DND-41 (cell line): ENCODE measurements around the gene TAF9.

Experiments used
- ATAC-seq: fragments of 200-7000 bp; cut with Tn5 transposase; 3 replicates; pipeline ENCODE4 v1.9.1; 2021; ENCODE audit warnings: low read depth; ENCODE audit not compliant: insufficient read depth
- DNase-seq: peaks from one replicate; pipeline ENCODE4 v3.0.0-alpha.2; 2020
- H2AFZ ChIP-seq: 2 replicates; pipeline ENCODE4 v1.6.0; 2012; ENCODE audit warnings: low read depth, low read length
- H3K27ac ChIP-seq: 2 replicates; pipeline ENCODE4 v1.5.1; 2012; ENCODE audit warnings: low read length, inconsistent platforms
- H3K27me3 ChIP-seq: fragments of 200-600 bp; sonication (generic); 2 replicates; pipeline ENCODE4 v1.6.0; 2012; ENCODE audit warnings: low read length, mild to moderate bottlenecking, inconsistent platforms; ENCODE audit not compliant: insufficient read depth, poor library complexity
- H3K36me3 ChIP-seq: 2 replicates; pipeline ENCODE4 v1.5.1; 2012; ENCODE audit warnings: low read length, inconsistent platforms; ENCODE audit not compliant: insufficient read depth
- H3K4me1 ChIP-seq: 2 replicates; pipeline ENCODE4 v1.5.1; 2012; ENCODE audit warnings: mild to moderate bottlenecking, low read length; ENCODE audit not compliant: insufficient read depth
- H3K4me2 ChIP-seq: 2 replicates; pipeline ENCODE4 v1.6.0; 2012; ENCODE audit warnings: mild to moderate bottlenecking, moderate library complexity, low read length, inconsistent platforms; ENCODE audit not compliant: insufficient read depth
- H3K4me3 ChIP-seq, 2 experiments: fragments of 200-600 bp in 1 of 2; shearing (Covaris generic) in 1 of 2; 2 replicates each; pipeline ENCODE4 v1.5.1; 2012 to 2016; ENCODE audit warnings: inconsistent platforms in 2 of 2, low read length in 2 of 2, mild to moderate bottlenecking in 2 of 2, low read depth in 1 of 2, moderate library complexity in 1 of 2
- H3K79me2 ChIP-seq: 2 replicates; pipeline ENCODE4 v1.6.0; 2012; ENCODE audit warnings: low read length, inconsistent platforms; ENCODE audit not compliant: insufficient read depth
- H3K9ac ChIP-seq: 2 replicates; pipeline ENCODE4 v1.6.0; 2012; ENCODE audit warnings: low read depth, mild to moderate bottlenecking, inconsistent platforms, low read length, moderate library complexity
- H3K9me3 ChIP-seq: 2 replicates; pipeline ENCODE4 v1.5.1; 2012; ENCODE audit warnings: low read length, moderate library complexity, mild to moderate bottlenecking, inconsistent platforms; ENCODE audit not compliant: insufficient read depth, severe bottlenecking
- H4K20me1 ChIP-seq: 2 replicates; pipeline ENCODE4 v1.6.0; 2012; ENCODE audit warnings: low read length; ENCODE audit not compliant: insufficient read depth
- EZH2 ChIP-seq: IDR thresholded peaks from 3 replicates; pipeline ENCODE4 v1.6.1; 2012; ENCODE audit warnings: borderline replicate concordance, low read depth, mild to moderate bottlenecking, moderate library complexity, low read length, inconsistent platforms; ENCODE audit not compliant: severe bottlenecking
- TF ChIP-seq, protein P1 (sequence below): IDR thresholded peaks from 2 replicates; pipeline ENCODE4 v1.5.1; 2012; ENCODE audit warnings: borderline replicate concordance, low read length, moderate library complexity, mild to moderate bottlenecking; ENCODE audit not compliant: poor library complexity, severe bottlenecking; ENCODE audit errors: extremely low read depth

TAF9 gene

DNA sequence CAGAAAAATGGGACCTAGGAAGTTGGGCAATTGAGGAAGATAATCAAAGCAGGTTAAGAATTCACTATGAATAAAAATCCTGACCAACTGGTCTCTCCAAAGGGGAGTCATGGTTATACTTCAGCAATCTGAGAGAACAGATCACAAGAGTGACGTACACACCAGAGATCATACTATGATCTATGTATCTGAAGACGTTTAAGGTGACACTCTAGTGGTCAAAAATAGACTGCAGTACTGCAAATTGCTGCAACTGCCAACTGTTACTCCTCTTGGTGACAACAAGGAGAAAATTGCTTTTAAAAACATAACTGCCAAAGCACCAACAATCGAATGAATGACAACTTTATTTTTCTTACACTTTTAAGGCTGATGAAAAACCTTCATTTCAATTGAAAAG, 4.9 kb downstream of the TAF9 start:
- H3K27me3 ChIP-seq = no peaks in the 10 kb centered on the region
- no peak overlapping the region for H3K27ac ChIP-seq
- DNase-seq = no peak
- peaks cover 98% of the 10 kb centered on the region for H3K79me2 ChIP-seq
- H2AFZ ChIP-seq = no peak overlapping the region
- no peak overlapping the region for H3K4me2 ChIP-seq
- peaks cover 58% of the 10 kb centered on the region for H3K36me3 ChIP-seq
- no peak overlapping the region for H3K9ac ChIP-seq
- no peak for ATAC-seq
- no peaks in the 10 kb centered on the region for H3K9me3 ChIP-seq
- H3K4me1 ChIP-seq = peaks cover 27% of the 10 kb centered on the region
- TF ChIP-seq, protein P1, sequence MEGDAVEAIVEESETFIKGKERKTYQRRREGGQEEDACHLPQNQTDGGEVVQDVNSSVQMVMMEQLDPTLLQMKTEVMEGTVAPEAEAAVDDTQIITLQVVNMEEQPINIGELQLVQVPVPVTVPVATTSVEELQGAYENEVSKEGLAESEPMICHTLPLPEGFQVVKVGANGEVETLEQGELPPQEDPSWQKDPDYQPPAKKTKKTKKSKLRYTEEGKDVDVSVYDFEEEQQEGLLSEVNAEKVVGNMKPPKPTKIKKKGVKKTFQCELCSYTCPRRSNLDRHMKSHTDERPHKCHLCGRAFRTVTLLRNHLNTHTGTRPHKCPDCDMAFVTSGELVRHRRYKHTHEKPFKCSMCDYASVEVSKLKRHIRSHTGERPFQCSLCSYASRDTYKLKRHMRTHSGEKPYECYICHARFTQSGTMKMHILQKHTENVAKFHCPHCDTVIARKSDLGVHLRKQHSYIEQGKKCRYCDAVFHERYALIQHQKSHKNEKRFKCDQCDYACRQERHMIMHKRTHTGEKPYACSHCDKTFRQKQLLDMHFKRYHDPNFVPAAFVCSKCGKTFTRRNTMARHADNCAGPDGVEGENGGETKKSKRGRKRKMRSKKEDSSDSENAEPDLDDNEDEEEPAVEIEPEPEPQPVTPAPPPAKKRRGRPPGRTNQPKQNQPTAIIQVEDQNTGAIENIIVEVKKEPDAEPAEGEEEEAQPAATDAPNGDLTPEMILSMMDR = peak; percentile 57
- TF ChIP-seq EZH2 = no peak
- H3K4me3 ChIP-seq = no peak overlapping the region
- H4K20me1 ChIP-seq = peaks cover 37% of the 10 kb centered on the region; the same call in 1 of the 2 replicates

DNA sequence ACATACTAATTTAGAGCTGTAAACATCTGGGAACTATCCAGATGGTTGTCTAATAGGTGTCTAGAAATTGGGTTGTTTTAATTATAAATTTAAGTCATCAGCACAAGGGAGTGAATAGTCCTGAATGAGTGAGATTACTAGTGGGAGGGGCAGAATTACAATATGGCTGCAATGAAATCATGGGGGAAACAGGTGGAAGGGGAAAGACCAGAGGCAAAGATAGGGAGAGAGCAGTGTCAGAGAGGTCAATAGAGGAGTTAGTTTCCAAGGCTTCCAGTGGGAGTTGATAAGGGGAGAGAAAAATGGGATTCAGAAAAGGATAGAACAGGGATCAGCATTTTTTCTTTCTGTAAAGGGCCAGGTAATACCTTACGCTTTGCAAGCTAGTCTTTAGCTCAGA, 8.9 kb downstream of the TAF9 start:
- Histone ChIP-seq H3K9me3 (no peaks in the 10 kb centered on the region), H3K4me2 (no peak overlapping the region), H3K27me3 (no peaks in the 10 kb centered on the region), H3K4me1 (0 out of 2 replicates have a peak, but pooled peaks cover 8% of the 10 kb centered on the region), H3K4me3 (no peak overlapping the region), H2AFZ (no peak overlapping the region), H3K27ac (no peak overlapping the region), H3K79me2 (peaks cover 95% of the 10 kb centered on the region), H3K9ac (no peak overlapping the region), H3K36me3 (peaks cover 52% of the 10 kb centered on the region), H4K20me1 (peaks cover 25% of the 10 kb centered on the region; the same call in 1 of the 2 replicates)
- DNase-seq = no peak
- no peak for ATAC-seq
- TF ChIP-seq, protein P1 = no peak
- TF ChIP-seq EZH2 = no peak

DNA sequence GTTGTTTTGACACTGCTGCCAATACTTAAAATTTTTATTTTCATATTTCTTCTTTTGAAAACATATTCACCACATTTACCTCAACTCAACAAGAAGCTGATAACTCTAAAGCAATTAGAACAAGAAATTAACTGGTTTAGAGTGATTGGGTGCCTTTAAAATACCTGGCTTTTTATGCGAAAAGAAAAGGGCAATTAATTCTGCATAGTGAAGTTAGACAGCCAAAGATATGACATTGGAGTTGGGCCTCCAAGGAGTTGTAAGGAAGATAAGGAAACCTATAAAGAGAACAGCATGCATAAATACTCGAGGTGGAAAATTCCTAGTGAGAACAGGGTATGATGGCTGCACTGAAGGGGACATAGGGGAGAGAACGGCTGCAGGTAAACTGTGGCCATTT, 9.6 kb downstream of the TAF9 start:
- H3K27ac ChIP-seq = no peak overlapping the region

More for the DNA sequence above, 9.6 kb downstream of the TAF9 start:
- Histone ChIP-seq H3K36me3 (peaks cover 52% of the 10 kb centered on the region), H2AFZ (no peak overlapping the region), H3K27me3 (no peaks in the 10 kb centered on the region), H3K4me1 (0 out of 2 replicates have a peak, but pooled peaks cover 1% of the 10 kb centered on the region), H4K20me1 (peaks cover 17% of the 10 kb centered on the region; the same call in 1 of the 2 replicates), H3K9me3 (no peaks in the 10 kb centered on the region), H3K4me2 (no peak overlapping the region), H3K79me2 (peaks cover 93% of the 10 kb centered on the region), H3K9ac (no peak overlapping the region), H3K4me3 (no peak overlapping the region)
- TF ChIP-seq, protein P1 = no peak
- no peak for TF ChIP-seq EZH2
- ATAC-seq (no peak), DNase-seq (no peak)
